GM19238 (cell line): Measurements from ENCODE around the gene CD163L1.
"Not testable (repeated sequence)": the region's sequence is repeated elsewhere in the genome, so short reads cannot be mapped to it uniquely, and the experiment has no call there.

ENCODE experiments used
- DNase-seq: peaks from one replicate; pipeline ENCODE4 v3.0.0; 2011; ENCODE audit warnings: low spot score; ENCODE audit not compliant: insufficient read length

The CD163L1 gene

DNA sequence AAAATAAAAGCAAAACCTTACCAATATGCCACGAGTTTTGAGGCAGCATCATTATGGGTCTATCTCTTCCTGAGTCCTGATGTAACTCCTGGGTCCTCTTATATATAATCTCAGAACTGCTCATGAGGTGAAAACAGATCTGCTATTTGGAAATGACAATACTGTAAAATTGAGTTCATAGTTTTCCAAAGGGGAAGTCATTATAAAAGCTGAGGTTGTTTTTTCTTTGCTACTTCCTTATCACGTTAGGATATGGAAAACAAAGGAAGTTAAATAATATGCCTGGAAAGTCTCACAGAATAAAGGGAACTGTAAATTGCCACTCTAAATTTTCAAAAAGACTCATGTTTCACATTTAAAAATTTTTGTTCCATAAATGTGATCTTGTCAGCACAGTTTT lies at the start of gene CD163L1:
TSS of gene CD163L1 (minus strand) at position 78 of the 400 bp plus-strand sequence. CDS start at position 52, 26 bp downstream.
- DNase-seq: no peak

DNA sequence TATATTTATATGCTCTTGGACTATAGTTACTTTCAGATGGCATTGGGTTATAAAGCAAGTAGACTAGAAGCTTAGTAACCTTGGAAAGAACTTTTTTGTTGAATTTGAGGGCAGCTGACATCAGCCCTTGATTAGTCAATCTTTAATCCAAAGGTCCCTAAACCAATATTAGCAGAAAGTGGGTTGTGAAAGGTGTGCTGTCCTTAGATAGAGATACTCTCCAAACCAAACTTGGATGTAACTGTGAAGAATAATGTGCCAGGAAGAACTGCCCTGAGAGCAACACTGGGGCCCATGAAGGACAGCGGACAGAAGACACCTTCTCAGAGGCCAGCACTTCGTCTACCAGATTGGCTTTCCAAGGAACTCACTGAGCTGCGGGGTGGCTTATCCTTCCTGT lies 49.1 kb upstream of the CD163L1 start:
- no peak for DNase-seq

DNA sequence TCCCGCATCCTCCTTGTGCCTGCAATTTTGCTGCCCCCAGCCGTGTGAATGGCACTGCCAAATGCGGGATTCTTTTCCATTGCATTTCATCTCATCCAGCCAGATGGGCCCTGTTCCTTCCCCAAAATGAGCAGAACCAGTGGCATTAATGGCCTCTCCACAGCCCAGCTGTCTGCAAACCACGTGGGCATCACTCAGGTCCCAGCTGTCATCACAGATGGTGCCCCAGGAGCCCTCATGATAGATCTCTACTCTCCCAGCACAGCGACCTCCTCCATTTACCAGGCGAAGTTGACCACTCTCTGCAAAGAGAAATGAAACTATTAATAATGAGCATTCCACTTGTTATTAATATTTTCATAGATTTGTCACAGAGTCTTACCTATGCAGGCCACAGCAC lies 42.6 kb upstream of the CD163L1 start:
- DNase-seq: no peak

DNA sequence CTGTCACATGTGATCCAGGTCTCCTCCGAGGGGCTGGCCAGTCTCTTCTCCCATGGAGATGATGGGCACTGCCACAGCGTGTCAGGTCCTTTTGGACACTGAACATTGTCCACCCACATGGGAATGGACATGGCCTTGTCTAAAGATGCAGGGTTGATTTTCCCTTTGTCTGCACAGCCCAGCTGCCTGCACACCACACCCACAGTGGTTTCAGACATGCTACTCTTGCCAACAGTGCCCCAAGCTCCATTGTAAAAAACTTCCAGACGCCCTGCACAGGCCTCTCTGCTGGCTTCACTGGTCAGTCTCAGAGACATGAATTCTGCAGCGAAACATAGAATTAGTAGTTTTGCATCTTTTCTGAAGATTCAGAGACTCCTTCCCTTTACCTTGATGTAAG lies 41.1 kb upstream of the CD163L1 start:
- DNase-seq: no peak

DNA sequence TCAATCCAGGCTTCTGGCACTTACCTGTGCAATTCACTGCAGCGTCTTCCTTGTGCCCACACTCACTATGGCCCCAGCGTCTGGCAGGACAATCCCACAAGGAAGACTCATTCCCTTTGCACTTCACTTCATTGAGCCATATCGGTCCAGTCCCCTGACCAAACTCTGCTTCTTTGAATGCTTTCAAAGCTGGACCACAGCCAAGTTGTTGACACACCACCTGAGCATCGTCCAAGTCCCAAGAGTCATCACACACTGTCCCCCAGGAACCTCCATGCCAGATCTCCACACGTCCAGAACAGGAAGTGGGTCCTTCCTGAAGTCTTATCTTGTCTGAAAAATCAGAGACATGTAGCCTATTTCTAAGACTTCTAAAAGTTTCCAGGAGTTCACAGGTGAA lies 39.4 kb upstream of the CD163L1 start:
- DNase-seq: no peak

DNA sequence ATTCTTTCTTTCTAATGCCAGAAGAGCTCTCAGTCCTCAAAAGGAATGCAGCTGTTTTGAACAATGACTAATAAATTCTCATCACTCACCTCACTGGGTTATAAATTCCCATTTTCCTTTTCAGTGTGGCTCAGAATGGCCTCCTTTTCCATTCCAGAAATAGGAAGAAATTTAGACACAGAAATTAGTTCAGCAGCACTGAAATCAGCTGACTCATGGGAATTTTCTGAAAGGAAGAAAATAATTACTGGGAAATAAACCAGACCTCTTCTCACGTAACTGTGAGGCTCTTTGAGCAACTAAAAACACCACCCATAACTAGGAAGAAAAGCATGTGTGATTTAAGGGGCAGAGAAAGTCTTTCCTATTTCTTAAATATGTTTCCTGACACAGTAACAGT lies 35.8 kb upstream of the CD163L1 start:
- DNase-seq: no peak

DNA sequence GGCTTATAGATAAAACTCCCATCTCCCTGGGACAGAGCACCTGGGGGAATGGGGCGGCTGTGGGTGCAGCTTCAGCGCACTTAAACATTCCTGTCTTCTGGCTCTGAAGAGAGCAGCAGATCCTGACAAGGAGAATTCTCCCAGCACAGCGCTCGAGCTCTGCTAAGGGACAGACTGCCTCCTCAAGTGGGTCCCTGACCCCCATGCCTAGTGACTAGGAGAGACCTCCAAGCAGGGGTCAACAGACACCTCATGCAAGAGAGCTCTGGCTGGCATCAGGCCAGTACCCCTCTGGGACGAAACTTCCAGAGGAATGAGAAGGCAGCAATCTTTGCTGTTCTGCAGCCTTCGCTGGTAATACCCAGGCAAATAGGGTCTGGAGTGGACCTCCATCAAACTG lies 28.1 kb upstream of the CD163L1 start:
- DNase-seq: no peak

DNA sequence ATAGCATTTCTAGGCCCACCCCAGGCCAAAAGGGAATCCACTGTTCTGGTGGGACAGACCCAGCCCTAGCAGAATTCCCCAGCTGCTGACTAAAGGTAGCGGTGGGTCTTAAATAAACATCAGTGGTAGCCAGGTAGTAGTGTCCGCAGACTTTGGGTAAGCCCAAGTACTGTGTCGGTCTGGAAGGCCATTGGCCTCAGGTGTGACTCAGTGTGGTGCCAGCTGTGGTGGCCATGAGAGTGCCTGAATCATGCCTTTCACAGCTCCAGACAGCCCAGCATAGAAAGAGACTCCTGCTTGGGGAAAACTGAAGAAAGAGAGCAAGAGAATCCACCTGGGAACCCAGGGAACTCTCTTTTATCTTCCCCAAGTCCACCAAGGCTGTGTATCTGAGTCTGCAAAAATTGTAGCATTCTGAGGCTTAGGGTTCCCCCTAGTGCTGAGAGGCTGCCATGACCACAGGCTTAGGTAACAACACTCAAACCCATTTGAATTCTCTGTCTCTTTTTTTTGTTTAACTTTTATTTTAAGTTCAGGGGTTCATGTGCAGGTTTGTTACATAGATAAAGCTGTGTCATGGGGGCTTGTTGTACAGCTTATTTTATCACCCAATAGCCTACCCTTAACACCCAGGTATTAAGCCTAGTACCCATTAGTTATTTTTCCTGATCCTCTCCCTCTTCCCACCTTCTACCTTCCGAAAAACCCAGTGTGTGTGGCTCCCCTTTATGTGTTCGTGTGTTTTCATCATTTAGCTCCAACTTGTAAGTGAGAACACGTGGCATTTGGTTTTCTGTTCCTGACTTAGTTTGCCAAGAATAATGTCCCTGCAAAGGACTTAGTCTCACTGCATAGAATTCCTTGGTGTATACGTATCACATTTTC lies 16.7 kb upstream of the CD163L1 start:
- DNase-seq: peak; percentile 9

DNA sequence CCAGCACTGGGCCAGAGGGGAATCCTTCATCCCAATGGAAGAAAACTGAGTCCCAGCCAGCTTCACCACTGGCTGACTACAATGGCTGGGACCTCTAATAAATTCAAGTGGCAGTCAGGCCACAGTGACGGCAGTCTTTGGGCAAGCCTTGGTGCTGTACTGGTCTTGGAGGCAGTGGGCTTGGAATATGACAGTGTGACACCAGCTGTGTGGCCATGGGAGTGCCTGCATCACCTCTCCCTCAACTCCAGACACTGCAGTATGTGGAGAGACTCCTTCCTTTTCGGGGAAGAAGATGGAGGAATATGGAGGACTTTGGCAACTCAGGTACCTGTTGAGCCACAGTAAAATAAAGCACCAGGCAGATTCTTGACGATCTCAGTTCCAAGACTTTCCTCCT lies 16.0 kb upstream of the CD163L1 start:
- no peak for DNase-seq

DNA sequence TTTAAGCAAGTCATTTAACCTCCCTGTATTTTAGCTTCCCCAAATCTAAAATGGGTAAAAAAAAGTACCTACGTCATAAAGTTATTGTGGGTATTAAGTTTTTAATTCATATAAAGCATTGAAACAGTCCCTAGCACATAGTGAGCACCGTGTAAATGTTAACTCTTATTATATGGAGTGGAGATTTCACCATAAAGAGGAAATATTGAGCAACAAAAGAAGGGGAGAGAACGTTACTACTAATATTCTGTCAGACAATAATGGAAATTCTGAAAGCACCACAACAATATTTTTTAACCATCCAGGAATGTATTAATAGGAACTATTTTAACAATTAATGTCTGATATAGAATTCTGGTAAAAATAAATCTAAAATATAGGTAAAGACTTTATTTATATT lies 7.8 kb upstream of the CD163L1 start:
- no peak for DNase-seq

DNA sequence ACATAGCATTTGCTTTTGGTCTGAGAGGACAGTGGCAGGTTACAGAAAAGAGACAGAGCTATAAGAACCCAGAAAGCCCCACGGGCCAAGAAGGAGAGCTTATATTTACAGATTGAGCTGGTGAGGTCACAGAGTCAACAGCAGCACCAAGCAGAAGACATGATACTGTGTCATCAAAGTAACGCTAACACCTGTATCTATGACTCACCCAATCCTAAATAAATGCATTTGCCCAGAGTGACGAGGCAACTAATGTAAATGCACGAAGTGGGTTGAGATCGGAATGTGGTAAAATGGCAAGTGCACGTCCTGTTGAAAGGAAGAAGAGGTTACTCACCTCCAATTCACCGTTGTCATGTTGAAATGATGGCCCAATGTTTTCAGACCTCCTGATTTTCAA lies 6.7 kb upstream of the CD163L1 start:
- DNase-seq: no peak

DNA sequence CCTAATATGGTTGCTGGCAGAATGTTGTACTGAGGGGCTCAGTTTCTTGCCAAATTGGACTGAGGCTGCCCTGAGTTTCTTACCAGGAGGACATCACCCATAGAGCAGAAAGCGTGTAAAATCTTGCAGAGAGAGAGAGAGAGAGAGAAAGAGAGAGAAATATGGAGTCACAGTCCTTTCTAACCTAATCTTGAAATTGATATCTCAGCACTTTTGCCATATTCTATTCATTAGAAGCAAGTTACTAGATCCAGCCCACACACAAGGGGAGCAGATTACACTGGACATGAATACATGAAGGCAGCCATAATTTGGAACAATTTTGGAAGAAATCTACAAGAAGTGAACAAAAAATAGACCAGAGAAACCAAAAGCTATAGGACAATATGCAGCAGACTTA lies 4.1 kb upstream of the CD163L1 start:
- no peak for DNase-seq

DNA sequence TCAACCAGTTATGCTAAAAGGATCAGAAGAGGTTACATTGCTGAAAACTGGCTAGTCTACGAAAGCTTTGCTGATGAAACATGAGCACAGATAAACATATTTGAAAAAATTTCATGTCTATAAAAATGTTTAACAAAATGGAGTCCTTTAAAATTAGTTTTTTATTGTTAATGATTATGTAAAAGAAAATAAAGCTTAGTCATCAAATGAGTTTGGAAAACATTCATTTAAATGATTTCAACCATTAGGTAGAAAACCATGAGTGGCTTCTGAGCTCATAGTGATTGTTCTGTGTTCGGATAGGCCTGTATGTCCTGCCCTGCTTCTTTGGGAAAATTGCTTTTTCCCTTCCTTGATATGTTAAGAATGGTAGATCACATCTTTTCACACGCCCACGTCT lies 584 bp upstream of the CD163L1 start:
- no peak for DNase-seq

DNA sequence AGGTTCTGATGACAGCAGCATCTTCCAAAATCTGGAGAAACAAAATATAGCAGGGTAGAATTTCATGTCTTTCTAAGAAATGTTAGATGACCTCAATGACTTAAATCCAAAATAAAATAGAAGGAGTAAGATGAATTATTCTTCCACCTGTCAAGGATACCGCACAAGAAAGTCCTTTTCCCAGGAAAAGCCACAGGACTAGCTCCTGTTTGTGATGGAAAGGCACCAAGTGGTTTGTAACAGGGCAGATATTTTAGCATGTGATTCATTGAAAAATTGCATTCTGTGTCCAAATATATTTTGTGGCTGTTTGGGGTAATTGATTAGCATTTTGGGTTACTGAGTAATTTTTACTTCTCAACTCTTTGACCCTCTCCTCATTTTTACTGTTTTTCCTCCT lies 2.7 kb downstream of the CD163L1 start:
- no peak for DNase-seq

DNA sequence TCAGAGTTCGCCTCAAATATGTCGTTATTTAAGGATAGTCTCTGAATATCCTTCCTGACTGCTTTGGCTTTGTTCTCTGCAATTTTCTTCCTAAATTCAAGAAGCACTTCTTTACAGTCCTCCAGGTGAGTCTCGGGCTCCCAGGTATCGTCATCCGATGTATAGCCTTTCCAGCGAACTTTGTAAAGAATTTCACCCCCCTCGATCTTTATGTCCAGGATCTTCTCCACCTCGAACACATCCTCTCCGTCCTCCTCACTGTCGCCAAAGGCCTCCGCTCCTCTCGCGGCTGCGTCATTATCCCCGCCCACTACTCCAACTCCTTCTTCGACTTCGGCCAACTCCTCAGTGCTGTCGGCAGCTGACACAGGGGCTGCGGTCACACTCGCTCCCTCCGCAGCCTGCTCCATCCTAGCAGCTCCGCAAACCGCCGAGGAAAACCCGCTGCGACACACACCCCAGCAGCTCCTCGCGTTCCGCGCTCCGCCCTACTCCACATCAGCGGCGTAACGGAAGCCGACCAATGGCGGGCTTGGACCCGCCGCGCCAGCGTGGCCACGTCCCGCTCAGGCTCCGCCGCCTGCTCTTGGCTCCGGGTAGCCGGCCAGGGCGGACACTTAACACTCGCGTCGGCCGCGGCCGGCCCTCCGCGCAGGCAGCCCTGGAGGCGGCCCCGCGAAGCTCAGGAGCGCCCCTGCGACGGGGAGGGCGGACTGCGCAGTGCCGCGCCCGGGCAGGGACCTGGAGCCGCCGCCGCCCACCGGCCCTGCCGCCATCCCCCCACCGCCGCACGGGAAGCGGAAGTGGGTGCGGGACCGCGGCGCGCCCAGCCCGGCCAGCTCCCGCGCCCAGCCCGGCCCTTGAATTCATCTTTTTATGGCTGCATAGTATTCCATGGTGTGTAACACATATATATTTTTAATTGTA lies 4.1 kb downstream of the CD163L1 start:
- DNase-seq: no peak

DNA sequence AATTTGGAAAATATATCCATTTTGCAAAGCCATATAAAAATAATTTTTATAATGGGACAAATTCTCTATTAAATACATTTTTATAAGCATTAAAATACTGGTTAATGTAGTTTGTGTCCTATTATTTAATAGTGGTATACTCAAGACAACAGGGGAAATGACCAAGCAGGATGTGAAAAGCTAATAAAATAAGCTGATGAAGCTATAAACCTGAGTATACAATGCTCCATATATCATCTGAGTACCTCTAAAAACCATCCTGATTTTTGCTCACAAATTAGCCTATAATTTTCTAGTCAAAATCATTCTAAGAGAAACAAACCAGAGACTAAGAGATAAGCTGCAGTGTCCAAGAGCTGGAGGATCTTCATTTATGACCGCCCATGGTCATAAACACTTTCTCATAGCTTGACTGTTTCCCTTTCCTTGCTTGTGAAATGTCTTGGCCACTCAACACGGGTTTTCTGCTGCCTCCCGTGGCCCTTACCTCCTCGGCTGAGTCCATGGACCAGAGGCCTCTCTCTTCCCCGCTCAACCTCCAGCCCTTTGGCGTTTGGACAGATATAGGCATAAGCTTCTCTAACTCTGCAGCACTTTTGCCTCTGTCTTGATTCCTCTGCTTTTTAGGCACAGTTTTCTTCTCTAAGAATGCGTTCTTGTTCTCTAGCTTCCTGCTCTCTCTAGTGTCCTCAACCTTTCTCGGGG lies 5.5 kb downstream of the CD163L1 start:
- DNase-seq: not testable (repeated sequence)

DNA sequence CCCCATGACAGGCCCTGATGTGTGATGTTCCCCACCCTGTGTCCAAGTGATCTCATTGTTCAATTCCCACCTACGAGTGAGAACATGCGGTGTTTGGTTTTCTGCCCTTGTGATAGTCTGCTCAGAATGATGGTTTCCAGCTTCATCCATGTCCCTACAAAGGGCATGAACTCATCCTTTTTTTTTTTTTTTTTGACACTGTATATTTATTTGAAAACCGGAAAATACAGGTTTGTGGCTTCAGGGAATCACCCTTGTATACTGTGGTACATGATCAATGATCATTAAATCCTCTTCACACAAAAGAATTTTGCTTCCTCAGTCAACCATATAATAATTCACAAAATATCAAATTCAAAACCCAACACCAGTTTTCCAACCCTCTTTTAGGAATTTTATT lies 6.5 kb downstream of the CD163L1 start:
- DNase-seq: not testable (repeated sequence)

DNA sequence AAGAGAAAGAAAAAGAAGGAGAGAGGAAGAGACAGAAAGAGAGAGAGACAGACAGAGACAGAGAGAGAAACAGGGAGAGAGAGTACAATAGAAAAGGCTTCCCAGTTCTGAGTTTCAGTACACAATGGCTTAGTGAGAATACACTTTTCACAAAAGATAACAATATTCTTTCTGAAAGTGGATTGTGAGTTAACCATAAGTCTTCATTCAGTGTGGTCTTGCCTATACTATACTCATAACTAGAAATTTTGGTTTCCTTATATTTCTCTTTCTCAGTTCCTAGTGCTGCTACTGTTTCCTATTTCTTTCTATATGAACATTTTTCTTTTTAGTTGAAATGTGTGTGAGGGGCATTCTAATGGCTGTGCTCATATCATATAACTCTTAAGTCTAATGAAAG lies 9.3 kb downstream of the CD163L1 start:
- DNase-seq: no peak

DNA sequence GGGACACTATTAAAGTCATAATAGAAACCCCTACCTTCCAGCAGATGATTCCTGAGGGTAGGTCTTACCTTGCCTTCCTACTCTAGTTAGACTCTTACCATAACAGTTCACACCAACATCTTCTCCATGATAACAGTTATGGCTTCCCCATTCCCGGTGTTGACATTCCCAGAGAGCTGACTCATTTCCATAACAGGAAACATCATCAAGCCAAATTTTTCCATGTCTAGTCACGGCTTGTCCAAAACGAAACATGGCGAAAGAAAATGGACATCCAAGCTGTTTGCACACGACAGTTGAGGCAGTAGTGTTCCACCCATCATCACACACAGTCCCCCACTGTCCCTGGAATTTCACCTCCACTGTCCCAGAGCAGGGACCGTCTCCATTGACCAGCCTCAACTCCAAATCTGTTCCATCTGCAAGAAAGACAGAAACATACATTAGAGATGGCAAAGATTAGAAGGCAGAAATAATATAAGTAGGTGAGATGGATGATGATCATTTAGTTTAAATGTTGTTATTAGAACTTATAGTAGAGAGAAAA lies 10.6 kb downstream of the CD163L1 start:
- no peak for DNase-seq

DNA sequence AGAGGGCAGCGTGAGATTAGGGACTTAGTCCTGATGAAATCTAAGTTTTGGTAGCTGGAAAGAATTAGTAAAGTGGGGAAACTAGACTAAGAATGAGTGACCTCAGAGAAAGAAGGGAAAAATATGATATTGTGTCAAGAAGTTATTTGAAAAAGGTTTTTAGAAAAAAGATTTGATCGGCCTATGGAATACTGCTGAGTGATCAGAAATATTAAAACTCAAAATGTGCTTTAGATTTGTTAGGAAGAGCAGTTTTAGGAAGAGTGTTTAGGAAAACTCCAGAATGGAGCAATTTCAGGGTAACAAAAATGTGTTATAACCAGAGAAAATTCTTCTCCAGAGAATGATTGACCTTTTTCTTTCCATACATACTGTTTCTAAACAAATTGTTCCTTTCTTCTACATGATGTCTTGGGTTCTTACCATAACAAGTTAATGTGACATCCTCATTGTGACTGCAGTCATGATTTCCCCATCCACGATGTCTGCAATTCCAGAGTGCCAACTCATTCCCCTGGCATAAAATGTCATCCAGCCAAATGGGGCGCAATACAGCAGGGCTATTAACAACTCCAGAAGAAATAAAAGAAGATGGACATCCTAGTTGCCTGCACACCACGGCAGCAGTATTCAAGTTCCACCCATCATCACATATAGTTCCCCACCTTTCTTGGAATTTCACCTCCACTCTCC lies 11.8 kb downstream of the CD163L1 start:
- DNase-seq: no peak

DNA sequence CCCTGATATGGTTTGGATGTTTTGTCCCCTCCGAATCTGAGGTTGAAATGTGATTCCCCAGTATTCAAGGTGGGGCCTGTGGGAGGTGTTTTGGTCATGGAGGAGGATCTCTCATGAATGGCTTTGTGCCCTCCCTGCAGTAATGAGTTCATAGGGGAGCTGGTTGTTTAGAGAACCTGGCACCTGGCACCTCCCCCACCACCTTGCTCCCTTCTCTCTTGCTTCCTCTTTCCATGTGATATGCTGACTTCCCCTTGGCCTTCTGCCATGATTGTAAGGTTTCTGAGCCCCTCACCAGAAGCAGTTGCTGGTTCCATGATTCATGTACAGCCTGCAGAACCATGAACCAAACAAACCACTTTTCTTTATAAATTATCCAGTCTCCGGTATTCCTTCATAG lies 32.6 kb downstream of the CD163L1 start:
- no peak for DNase-seq
